HS-5 (cell line): ENCODE results near the gene PROM1.

Source experiments
- DNase-seq: peaks from one replicate; pipeline ENCODE4 v3.0.0-alpha.2; 2012; ENCODE audit warnings: low read depth

PROM1 gene

DNA sequence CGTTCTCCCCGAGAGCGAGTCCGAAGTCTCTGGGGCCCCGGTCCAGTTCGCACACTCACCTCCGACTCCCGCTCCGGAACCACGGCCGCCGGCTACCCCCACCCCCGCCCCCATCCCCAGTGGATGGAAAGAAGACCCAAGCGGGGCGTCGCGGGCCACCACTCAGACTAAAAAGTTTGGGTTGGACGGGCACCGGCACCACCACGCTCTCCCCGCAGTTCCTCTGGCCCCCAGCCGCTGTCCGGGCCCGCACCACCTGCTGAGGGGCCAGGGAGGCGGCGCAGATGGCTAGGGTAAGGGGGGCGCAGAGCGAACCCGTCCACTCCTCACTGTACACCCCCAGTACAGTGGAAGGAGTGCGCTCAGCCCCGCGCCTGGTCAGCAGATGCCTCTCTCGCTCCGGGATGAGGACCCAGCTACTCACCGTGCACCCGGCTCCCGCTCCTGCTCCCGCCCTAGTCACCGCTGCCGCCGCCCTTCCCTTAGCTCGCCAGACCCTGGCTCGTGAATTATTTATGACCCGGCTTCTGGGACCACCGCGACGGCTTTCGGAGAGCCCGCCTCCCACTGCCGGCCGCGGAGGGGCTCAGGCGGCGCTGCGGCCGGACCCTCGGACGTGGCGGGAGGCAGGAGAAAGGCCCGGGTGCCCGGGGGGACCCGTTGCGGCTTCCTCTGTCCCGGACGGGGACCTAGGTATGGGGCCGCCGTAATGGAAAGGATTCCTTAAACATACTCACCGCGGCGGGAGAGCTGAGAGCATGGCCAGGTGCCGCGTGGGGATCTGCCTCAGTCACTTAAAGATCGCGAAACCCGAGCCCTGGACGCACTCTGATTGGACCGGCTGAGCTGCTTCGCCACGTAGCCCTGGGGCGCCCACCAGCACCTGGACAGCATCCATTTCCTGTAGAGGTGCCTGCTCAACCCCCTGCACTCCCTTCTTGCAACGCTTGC is at the start of gene PROM1:
Gene PROM1 (minus strand): TSS at position 783 of the 951 bp plus-strand sequence. CDS start 8,117 bp downstream, outside the sequence.
- no peak for DNase-seq

DNA sequence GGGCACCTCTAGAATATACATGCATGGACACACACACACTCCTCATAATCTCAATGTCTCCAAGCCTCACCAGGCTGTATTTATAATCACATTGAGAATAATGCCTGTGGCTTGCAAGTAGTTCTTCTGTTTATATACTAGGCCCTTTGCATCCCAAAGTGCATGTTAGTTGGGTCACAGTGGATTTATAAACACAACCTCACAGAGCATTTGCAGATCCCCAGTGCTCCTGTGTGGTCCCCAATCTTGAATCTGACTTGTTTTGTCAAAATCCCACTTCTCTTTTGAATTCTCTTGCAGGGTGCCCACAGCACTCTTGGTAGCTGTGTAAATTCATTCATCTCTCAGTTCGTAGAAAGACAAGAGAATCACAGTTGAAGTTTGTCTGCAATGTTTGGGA is 49.6 kb upstream of the PROM1 start:
- DNase-seq: no peak

- no peak for DNase-seq
Observed at GRCh38 chr4:16131293-16131692, 47.5 kb upstream of the PROM1 start.

DNA sequence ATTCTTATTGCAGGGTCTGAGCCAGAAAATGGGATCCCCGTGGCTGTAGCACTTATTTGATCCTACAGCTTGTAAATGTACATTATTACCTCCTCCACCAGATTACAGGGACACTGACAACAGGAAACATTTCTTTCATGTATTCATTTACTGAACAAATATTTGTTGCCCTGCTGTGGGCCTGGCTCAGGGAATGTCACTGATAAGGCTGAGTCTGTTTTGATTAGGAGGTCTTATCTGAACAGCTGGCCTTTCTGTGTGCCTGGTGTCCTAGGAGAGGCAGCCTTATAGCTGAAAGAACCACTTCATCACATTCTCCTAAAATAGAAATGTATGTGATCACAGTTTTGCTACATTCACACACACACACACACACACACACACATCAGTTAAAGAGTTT is 45.5 kb upstream of the PROM1 start:
- no peak for DNase-seq

GRCh38 chr4:16126714-16127113 is 42.9 kb upstream of the PROM1 start:
- no peak for DNase-seq

DNA sequence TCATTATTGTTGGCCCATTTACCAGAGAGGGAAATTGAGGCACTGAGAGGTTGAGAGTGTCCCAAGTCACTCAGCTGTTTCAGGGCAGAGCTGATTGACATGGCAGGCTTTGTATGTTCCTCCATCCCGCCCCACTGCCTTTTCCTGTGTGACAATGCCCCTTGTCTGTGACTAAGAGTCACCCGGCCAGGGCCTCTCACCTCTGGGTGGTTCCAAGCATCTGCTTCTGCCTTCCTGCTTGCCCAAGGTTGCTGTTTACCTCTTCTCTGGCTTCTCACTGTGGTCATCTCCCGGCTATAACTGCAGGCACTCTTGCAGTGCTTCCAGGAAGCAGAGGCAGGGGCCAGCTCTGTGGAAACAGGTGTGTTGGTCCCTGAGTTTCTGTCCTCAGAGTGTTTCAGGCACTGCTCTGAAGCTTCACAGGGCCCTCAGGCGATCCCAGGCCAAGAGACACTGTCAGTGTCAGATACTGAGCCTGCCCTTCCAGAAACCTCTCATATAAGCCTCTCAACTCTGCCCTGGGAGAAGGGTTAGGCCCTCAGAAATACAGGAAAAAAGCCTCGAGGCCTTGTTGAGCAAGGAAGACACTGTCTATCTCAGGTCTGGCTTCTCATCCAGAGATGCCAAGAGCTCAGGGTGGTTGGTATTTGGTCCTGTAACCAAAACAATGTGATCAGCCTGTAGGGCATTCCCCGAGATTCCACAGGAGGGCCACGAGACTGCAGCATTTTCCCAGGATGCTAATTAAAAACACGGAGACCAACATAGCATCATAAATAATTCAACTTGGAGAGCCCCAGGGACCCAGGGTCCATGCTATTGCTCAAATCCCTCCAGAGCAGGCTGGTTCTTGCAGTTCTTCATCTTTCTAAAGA is 42.0 kb upstream of the PROM1 start:
- DNase-seq: no peak

GRCh38 chr4:16124232-16124631 is 40.4 kb upstream of the PROM1 start:
- no peak for DNase-seq

- no peak for DNase-seq
Observed at GRCh38 chr4:16123356-16124084, 39.7 kb upstream of the PROM1 start.

GRCh38 chr4:16122784-16123183 is 39.0 kb upstream of the PROM1 start:
- DNase-seq: no peak

DNA sequence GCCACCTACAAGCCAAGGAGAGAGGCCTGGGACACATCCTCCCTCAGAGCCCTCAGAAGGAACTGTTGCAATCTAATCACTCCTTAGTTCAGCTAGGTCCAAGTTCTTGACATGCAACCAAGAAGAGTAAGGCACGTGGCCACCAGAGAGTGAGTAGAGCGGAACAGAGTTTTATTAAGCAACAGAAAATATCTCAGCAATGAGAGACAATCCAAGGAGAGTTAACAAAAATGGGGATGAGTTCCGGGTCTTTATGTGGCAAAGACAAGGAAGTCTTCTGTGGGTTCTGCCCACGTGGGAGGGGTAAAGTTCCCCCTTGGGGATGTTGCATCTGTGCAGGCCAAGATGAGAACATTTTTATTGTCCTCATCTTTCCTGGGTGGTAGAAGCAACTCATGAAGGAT is 38.5 kb upstream of the PROM1 start:
- DNase-seq: no peak

GRCh38 chr4:16120720-16121119 is 36.9 kb upstream of the PROM1 start:
- no peak for DNase-seq

GRCh38 chr4:16119981-16120380 is 36.2 kb upstream of the PROM1 start:
- no peak for DNase-seq

- DNase-seq: no peak
Observed at GRCh38 chr4:16118090-16118489, 34.3 kb upstream of the PROM1 start.

GRCh38 chr4:16117164-16117563 is 33.3 kb upstream of the PROM1 start:
- DNase-seq: no peak

DNA sequence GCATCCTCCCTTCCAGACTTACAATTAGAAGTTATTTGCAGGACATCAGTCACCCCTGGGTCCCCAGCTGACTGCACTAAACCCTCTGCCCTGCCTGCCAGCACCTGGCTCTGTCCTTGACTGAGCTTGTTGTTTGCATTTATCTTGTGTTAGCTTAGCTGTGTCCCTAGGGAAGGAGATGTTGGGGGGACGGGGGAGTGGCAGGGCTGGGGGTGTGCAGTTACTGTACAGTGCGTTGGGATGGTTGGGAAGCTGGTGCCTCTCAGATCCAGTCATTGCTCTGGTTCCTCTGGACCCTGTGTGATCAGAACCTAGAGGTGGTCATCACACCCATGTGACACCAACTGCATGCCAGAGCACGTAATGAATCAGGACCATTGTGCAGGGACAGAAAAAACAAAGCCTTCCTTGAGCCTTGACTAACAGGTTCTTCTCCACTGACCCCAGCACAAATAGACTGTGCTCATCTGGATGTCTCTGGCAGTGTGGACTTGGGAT is 32.7 kb upstream of the PROM1 start:
- no peak for DNase-seq

- no peak for DNase-seq
Observed at GRCh38 chr4:16116019-16116418, 32.2 kb upstream of the PROM1 start.

- no peak for DNase-seq
Observed at GRCh38 chr4:16114546-16114945, 30.7 kb upstream of the PROM1 start.

DNA sequence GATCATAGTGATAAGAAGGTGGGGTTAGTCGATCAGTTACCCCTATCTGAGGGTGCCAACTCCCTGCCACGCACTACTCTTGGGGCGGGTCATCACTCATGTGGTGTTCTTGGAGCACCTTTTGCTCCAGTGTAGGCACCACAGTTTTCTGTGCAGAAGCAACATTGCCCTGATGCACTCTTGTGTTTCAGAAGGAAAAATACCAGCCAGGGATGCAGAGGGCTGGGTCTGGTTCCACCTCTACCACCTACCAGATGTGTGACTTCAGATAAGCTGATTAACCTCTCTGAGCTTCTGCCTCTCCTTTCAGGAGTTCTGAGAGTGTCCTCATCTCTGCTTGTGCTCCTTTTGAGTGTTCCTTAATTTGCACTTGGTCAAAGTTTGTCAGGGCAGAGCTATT is 29.9 kb upstream of the PROM1 start:
- DNase-seq: no peak

DNA sequence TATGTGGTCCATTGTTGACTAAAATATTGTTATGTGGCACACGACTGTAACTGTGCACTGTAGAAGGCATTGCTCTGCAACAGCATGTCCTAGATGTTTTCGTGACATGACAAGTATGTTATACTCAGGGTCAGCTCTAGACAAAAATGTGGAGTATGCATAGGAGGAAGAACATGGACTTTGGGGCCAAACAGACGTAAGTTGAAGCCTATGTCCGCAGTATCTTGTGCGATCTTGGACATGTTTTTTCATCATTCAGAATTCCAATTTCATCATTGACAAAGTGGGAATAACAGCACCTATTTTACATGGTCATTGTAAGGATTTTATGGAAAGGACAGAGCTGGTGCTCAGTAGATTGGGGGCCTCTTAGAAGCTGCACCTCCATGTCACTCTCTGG is 27.7 kb upstream of the PROM1 start:
- DNase-seq: no peak

DNA sequence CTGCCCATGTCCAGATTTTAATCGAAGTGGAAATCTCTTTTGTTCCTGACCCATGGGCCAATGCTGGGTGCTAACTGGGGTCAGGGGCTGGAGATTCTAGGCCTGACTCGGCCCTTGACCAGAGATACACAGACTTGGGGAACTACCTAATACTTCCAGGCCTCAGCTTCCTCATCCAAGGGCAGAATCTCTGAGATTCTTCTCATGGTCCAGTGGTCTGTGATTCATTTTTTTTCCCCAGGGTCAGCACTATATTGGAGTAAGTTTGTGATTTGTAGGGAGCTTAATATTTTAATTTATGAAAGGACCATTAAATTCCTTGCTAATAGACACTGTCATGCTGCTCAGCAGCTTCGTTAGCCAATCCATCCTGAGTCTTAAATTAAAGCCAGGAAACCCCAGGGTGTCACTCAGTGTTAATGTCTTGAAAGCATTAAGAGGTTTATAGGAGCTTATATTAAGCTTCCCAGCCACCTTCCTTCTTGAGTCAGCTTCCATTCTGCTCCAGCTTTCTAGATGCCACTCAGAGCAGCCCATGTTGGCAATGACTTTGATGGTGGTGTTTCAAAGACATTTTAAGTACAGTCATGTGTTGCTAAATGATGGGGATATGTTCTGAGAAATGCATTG is 27.0 kb upstream of the PROM1 start:
- DNase-seq: no peak

- DNase-seq: no peak
Observed at GRCh38 chr4:16110199-16110598, 26.4 kb upstream of the PROM1 start.

- no peak for DNase-seq
Observed at GRCh38 chr4:16109256-16109655, 25.4 kb upstream of the PROM1 start.
